NCI-H748 treated with DMSO at 0.1 percent for 48 hours (cell line): ENCODE results near the gene PURA.

Experiments used
- DNase-seq: peaks from one replicate; lab custom pipeline; 2025; lab: John Stamatoyannopoulos, UW

PURA gene

DNA sequence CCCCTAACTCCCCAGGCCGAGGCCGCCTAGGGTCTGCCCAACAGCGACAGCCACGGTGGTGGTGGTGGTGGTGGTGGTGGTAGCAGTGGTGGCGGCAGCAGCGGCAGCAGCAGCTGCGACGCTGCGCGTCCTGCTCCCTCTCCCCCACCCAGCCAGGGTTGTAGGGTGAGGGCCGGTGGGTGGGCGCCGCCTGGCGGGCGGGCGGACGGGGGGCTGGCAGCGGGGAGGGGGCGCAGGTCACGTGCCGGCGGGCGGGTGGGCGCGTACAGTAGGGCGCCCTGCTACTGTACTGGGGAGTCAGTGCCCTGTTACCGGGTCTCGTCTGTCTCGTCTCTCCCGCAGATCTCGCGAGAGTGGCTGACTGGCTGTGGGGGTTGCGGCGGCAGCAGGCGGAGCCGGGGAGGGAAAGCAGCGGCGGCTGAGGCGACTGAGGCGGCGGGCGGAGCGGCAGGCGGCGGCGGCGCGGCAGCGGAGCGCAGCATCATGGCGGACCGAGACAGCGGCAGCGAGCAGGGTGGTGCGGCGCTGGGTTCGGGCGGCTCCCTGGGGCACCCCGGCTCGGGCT is at the start of gene PURA:
TSS of gene PURA (plus strand) at position 411 of the 565 bp plus-strand sequence. CDS start at position 484, 73 bp downstream.
- peak; percentile 86 for DNase-seq

DNA sequence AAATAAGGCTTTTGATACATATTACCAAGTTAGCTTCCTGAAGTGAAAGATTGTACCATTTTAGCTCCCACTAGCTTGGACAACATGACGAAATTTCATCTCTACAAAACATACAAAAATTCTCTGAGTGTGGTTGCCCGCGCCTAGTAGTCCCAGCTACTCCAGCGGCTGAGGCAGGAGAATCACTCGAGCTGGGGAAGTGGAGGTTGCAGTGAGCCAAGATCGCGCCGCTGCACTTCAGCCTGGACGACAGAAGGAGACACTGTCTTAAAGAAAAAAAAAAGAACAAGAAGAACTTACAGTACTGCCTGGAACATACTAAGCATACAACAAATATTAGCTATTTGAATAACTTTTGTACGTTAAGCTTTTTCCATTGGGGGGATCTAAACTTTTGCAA is 41.1 kb upstream of the PURA start:
- no peak for DNase-seq

DNA sequence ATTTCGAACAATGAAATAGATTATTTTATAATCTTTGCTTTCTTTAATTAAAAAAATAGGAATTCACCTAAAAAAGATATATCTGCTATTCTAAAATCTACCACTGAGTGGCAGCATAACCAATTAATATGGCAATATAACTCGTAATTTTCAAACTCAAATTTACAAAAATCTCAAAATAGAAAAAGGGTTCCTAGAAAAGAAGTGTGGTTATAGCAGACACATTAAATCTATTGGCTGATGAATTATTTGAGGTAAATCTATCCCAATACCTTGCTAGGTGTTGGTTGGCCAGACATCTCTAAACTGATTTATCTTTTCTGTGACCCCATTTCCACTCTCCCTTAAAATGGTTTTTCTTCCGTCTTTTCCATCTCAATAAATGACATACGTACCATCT is 40.6 kb upstream of the PURA start:
- peak; percentile 0 for DNase-seq

DNA sequence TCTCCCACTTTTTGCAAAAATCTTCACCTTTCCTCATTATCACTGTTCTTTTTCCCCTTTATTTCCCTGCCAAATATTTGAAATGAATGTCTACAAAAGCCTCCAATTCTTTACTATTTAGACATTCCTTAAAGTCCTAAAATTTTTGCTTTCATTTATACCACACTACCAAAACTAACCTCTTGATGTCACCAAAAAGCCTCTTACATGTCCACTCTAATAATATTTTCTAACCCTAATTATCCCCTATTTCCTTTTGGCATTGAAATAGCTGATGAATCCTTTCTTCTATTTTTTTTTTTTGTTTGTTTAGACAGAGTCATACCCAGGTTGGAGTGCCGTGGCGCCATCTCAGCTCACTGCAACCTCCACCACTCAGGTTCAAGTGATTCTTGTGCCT is 38.5 kb upstream of the PURA start:
- DNase-seq, result no peak

DNA sequence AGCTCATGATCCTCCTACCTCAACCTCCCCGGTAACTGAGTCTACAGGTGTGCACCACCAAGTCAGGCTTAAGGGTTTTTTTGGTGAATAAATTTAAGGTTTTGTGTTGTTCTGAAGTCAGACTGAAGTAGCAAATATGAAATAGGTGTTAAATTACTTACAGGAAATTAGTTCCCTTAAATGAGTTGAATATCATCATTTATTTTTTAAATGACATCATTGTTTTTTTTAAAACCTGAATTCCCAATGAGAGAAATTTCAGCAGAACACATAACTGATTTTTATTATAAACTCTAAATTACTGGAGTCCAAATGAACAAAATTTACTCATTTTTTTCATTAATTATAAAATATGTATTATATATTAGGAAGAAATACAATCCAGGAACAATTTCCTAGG is 37.8 kb upstream of the PURA start:
- no peak for DNase-seq

DNA sequence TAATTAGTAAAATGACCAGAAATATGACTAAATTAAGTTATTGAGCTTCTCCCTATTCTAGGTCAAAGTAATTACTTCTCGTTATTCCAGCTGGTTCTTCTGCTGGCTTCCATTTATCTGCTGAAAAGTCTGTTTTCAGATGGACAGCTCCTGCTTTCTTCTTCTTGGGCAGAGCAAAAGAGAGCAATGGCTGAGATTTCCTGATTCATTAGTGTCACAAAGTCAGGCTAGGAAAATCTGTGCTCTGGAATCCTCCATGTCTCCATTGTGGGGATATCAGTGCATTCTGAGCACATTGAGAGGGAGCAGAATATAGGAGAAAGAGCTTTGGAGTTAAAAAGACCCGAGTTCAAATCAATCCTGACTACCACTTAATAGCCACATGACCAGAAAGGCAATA is 37.1 kb upstream of the PURA start:
- DNase-seq, result no peak

DNA sequence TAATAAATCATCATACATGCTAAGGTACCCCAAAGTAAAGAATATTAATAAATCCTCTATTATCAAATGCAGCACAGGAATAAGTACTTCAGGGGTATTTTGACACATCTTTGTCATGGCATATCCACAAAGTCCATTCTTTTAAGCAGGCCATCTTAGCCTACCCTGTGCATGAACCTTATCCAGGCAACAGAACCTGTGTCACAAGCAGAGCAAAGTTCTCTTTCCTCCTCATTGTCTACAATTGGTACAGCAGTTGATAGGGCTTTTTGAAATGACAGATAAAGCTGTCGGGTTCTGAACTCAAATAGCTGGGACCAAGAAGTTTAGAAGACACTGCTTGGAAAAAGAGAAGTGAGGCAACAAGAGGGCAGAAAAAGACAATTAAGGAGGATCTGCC is 30.8 kb upstream of the PURA start:
- no peak for DNase-seq

DNA sequence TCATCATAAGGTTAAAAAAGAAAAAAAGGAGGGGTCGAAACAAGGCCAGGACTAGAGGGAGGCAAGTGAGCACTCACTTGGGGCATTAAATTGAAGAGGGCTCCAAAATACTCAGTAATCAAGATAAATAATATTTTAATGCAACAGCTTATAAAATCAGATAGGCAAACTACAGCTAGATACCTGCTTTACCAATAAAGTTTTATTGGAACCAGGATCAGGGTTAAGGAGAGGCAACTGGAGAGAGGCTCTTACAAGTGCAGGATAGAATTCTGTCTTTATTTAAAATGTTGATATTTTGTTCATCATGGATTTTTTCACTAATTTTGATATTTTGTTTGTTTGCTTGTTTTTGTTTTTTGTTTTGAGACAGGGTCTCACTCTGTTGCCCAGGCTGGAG is 30.3 kb upstream of the PURA start:
- DNase-seq, result no peak

DNA sequence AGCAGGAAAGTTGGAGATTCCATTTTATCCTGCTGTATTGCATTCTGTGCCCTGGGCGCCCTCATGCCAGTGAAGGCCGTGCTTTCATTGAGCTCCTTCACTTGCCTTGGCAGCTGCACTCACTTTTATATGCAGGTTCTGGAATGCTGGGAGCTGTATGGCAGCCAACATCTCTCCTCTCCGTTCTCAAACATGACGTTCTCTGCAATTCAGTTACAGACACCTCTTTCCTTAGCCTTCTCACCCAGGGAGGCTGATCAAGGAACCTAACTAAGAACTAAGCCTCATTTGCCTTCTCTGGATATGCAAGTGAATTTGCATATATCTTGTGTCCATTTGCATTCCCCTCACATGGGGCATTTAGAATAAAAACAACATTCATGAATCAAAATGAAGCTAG is 29.4 kb upstream of the PURA start:
- no peak for DNase-seq

DNA sequence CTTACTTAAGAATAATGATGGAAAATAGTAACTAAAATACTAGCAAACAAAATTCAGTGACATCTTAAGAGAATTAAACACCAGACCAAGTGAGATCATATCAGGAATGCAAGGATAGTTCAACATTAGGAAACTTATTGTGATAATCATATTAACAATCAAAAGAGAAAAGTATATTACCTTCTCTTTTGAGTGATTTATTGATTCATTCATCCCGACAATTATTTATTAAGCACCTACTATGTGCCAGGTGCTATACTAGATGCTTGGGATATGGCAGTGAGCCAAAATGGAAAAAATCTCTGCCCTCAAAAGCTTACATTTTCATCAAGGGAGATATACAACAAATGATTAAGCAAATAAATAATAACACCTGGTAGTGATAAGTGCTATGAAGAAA is 23.7 kb upstream of the PURA start:
- DNase-seq, result no peak

DNA sequence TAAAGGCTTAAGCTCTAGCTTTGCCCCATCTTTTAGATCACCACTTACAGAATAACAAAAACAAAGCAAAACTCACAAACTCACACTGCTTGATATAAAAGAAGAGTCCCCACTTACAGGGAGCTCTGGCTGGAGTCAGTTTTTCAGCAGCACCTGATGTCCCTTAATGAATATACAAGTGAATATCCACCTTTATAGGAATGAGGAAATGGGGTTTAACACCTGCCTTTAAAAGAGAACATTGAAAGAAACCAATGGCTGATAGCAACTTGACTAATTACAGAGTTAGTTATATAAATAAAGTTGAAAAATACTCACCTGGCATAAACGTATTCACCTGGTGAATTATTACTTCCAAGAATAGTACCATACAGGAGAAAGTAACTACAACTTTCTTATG is 20.7 kb upstream of the PURA start:
- DNase-seq, result no peak

DNA sequence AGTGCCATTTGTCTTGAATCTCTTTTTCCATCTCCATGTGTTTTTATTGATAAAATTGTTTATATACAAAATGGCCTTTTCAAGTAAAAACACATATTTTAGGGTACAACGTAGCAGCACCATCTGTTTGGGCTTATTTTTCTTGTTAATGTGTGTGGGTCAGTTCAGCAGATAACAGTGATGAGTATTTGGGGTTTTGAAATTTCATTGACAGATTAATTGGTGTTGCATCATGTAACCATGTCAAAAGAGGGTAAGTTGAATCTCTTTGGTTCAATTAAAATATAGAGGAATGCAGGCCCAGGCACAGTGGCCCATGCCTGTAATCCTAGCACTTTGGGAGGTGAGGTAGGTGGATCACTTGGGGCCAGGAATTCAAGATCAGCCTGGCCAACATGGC is 20.0 kb upstream of the PURA start:
- DNase-seq, result no peak

DNA sequence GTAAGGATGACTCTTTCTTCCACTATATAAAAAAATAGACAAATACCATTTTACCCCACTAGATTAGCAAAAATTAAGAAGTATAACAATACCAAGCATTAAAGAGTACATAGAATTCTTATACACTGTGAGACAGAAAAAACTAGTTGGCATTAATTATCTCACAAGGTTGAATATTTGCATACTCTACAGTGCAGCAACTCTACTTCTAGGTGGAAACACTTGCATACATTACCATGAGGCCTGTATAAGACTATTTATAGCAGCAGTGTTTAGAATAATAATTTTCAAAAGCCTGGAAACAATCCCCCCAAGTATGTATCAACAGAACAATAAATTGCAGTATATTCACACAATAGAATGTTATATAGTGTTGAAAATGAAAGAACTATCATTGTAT is 19.0 kb upstream of the PURA start:
- no peak for DNase-seq

DNA sequence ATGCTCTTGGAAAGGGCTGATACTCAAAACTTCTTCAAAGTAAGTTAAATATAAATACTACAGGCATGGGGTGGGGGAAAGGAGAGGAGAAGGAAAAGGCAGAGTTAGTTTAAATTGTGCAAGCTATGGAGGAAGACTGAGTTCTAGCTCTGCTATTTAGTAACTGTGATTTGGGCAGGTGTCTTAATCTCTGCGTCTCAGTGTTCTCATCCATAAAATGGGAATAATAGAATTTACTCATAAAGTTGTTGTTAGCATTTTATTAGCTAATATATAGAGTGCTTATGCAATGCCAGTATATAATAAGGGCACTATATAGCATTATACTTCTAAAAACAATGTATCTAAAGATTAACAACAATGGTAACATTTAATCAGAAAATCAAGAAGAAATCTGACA is 12.7 kb upstream of the PURA start:
- DNase-seq, result no peak

DNA sequence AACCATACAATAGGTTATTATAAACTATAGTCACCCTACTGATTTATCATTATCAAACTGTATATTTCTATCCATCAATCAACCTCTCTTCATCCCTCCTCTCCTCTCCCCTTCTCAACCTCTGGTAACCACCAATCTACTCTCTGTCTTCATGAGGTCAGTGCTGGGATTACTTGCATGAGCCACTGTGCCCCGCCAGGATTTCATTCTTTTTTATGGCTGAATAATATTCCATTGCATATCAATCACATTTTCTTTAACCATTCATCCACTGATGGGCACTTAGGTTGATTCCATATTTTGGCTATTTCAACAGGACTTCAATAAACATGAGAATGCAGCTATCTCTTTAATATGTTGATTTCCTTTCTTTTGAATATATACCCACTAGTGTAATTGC is 10.8 kb upstream of the PURA start:
- no peak for DNase-seq

DNA sequence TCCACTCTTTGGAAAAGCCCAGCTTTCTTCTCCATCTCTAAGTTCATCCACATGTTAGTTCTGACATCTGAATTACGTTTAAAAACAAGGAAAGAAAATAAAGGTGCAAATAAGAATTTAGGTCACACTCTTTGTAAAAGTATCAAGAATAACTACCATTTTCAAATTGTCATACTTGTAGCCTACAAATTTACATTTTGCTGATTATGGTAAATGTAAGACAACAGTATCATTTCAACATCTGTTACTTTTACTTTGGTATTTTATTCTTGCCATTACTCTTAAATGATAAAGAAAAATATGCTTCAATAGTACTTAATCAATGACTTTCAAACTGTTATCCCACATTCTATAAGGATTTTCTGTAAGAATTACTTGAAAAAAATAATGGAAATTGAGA is 9.8 kb upstream of the PURA start:
- DNase-seq, result no peak

DNA sequence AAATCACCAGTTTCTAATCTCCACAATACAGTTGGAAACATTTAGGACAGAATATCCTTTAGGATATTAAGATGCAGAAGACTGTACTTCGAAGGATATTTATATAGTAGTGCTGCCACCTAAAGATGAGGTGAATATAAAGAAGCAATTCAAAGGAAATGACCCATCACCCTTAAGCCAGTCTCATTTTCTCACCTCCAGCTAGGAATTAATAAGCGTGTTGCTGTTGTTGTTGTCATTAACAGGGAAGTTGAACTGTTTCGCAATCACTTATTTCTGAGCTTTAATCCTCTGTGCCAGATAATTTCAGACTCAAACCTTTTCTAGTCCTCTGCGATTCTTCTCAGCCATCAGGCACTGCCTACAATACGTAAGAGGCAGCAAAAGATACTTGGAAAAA is 7.8 kb upstream of the PURA start:
- DNase-seq, result no peak

DNA sequence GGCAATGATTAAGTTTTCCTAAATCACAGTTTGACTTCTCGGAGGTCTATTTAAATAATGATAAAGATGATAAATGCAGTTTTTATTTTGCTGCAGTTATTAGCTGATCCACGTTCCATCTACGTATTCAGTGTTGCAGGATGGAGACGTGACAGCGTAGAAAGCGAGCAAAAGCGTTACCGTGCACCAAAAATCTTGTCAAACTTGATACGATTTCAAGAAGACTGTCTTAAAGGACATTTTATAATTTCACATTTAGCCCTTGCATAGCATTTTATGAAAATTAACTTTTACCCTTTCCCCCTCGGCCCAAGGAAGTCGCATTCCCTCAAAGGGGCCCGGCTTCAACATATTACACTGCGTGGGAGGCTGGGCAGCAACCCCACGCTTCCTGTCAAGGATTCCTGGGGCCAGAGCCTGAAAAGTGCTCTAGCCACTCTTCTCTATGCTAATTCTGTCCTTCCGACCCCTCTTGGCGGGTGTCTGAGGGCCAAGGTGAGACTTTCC is 7.1 kb upstream of the PURA start:
- DNase-seq, result no peak

DNA sequence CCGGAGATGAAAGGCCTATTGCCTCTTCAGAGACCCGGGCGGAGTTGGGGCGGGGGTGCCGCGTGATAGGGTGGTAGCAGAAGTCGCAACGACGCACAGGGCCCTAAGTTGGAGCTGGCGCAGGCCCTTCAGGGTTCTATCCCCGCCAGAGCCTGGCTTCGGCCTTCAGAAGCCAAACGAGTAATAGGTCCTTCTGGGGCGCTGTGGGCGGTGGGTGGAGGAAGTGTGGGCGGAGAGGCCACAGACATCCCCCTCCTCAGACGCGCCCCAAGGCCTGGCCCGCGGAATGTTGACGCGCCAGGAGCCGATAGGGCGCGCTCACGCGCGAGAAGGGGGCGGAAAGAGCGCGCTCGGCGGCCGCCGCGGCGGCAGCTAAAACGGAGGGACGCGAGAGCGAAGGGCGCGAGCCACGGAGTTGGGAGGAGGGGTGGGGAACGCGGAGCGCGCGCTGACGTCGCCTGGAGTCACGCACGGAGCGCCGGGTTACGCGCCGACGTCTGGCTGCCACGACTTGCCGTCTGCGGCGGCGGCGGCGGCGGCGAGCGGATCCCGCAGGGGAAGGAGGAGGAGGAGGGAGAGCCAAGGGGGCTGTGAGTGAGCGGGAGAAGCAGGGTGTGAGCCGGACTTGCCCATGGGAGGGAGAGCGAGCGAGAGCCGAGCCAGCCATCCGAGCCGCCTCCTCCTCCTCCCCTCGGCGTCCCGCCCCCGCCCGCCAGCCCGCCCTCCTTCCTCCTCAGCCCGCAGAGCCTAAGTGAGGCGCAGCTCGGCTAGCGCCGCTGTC is 6.4 kb upstream of the PURA start:
- DNase-seq, result peak; percentile 82

DNA sequence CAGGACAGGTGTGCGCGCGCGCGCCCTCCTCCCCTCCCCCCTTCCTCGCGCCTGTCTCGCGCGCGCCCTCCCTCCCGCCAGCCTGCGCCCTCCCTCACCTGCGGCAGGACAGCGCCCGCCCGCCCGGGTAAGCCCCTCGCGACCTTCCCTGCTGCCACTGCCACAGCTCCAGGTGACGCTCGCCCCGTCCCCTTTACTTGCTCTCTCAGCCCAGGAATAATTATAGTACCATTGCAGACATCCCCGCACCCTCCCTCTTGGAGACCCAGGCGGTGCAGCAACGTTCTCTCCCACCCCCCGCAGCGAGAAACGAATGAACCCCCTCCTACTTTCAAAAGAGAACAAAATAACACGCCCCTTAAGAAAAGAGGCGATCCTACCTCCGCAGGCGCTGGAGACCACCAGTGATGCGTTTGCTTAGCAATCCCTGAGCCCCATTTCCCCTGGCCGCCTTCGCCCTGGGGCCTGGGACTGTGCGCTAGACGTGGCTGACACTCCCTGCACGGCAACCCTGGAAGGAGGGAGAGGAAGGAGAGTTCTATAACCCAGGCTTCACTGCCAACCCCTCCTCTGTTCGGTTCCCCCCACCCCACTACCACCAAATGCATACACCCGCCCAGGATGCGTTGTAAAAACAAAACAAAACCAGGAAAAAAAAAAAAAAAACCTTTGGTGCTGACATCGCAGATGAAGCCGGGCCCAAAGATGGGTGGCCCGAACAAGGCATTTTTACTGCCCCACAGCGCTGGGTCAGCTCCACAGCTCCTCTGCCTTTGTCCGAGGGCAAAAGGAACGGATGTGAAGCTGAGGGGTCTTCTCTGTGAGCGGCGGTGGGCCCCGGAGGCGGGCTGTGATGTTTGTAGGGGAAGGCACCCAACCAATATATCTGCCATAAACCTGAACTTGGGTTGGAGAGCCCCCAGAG is 5.6 kb upstream of the PURA start:
- DNase-seq, result no peak

DNA sequence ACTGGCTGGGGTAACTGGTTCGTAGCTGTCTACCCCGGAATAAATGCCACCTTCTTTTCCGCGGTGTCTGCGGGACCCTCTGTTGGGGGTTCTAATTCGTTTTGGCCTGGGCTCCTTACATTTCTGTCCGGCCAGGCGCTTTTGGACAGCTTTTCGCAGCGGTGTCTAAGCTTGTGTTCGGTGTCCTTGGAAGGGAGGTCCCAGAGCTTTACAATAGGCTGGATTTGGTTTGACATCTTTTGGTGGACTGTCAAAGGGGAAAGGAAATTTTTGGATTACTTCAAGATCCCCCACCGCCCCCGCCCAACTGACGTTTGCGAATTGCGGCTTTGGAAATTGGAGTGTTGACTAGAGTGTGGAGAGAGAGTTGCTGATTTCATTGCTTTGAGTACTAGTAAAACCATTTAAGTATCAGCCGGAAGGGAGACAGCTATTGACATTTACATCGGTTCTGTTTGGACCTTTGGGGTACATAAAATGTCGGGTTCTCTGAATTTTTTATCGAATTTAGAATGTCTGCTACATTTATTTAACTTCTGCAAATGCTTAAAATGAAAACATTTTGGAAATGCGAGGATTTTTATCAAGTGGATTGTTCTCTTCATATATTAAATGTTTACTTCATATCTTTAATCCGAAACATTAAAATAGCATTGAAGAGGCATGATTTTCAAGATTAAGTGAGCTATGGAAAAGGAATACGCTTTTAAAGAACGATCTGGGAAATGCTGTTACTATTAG is 4.7 kb upstream of the PURA start:
- DNase-seq, result no peak
